NCI-H1694 treated with DMSO at 0.1 percent for 48 hours (cell line): ENCODE measurements around the gene POLDIP3.

ENCODE experiments used
- DNase-seq: peaks from one replicate; lab custom pipeline; 2025; lab: John Stamatoyannopoulos, UW

POLDIP3 gene

GRCh38 chr22:42614312-42615091 is at the start of gene POLDIP3:
Gene POLDIP3, minus strand, starts transcription at chr22:42614883. Its CDS starts 26 bp downstream, at chr22:42614857.
- DNase-seq = peak; percentile 98

- DNase-seq = peak; percentile 46
Observed at GRCh38 chr22:42661985-42662831, 47.5 kb upstream of the POLDIP3 start.

- no peak for DNase-seq
Observed at GRCh38 chr22:42656578-42656977, 41.9 kb upstream of the POLDIP3 start.

GRCh38 chr22:42655693-42656092 is 41.0 kb upstream of the POLDIP3 start:
- DNase-seq = no peak

GRCh38 chr22:42654436-42655073 is 39.9 kb upstream of the POLDIP3 start:
- DNase-seq = no peak

- no peak for DNase-seq
Observed at GRCh38 chr22:42653999-42654398, 39.3 kb upstream of the POLDIP3 start.

- no peak for DNase-seq
Observed at GRCh38 chr22:42651134-42651533, 36.5 kb upstream of the POLDIP3 start.

GRCh38 chr22:42649246-42650099 is 34.8 kb upstream of the POLDIP3 start, which contains the start of gene CYB5R3:
Gene CYB5R3, minus strand, starts transcription at chr22:42649392. Its CDS starts 77 bp downstream, at chr22:42649315.
- peak; percentile 68 for DNase-seq

GRCh38 chr22:42648368-42649245 is 33.9 kb upstream of the POLDIP3 start:
- no peak for DNase-seq

- no peak for DNase-seq
Observed at GRCh38 chr22:42648017-42648367, 33.3 kb upstream of the POLDIP3 start.

GRCh38 chr22:42646569-42647525 is 32.2 kb upstream of the POLDIP3 start:
- no peak for DNase-seq

GRCh38 chr22:42645938-42646568 is 31.4 kb upstream of the POLDIP3 start:
- DNase-seq = no peak

- DNase-seq = no peak
Observed at GRCh38 chr22:42645341-42645937, 30.8 kb upstream of the POLDIP3 start.

- DNase-seq = no peak
Observed at GRCh38 chr22:42644422-42645340, 30.0 kb upstream of the POLDIP3 start.

GRCh38 chr22:42643634-42644421 is 29.1 kb upstream of the POLDIP3 start:
- no peak for DNase-seq

- DNase-seq = no peak
Observed at GRCh38 chr22:42642806-42643633, 28.3 kb upstream of the POLDIP3 start.
